Measurements from ENCODE around the gene MT1M.

- TF ChIP-seq POLR2A (IDR thresholded peaks at IDR 0.05; ENCODE audit: low read depth, low read length), result no peak
- no peak for TF ChIP-seq CTCF (conservative IDR thresholded peaks at IDR 0.05; ENCODE audit: low read depth, low read length)
- no peak for TF ChIP-seq CEBPB (IDR thresholded peaks at IDR 0.05; ENCODE audit: low read depth, low read length)
- TF ChIP-seq NFE2L2 (IDR thresholded peaks at IDR 0.05; ENCODE audit: low read depth, low read length), result no peak
- TF ChIP-seq RAD21 (IDR thresholded peaks at IDR 0.05; ENCODE audit: low read length), result no peak
- no peak for TF ChIP-seq USF2 (IDR thresholded peaks at IDR 0.05; ENCODE audit: low read depth, low read length)
- TF ChIP-seq, protein P1, sequence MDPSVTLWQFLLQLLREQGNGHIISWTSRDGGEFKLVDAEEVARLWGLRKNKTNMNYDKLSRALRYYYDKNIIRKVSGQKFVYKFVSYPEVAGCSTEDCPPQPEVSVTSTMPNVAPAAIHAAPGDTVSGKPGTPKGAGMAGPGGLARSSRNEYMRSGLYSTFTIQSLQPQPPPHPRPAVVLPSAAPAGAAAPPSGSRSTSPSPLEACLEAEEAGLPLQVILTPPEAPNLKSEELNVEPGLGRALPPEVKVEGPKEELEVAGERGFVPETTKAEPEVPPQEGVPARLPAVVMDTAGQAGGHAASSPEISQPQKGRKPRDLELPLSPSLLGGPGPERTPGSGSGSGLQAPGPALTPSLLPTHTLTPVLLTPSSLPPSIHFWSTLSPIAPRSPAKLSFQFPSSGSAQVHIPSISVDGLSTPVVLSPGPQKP (IDR thresholded peaks at IDR 0.05; ENCODE audit: borderline replicate concordance, low read depth, low read length), result no peak
- no peak for TF ChIP-seq BHLHE40 (IDR thresholded peaks at IDR 0.05; ENCODE audit: low read depth, low read length)
- no peak for TF ChIP-seq CHD1 (IDR thresholded peaks at IDR 0.05; ENCODE audit: low read depth, low read length)
- TF ChIP-seq MAFK (IDR thresholded peaks at IDR 0.05; ENCODE audit: low read depth, low read length), result no peak
Measured at GRCh38 chr16:56615353-56615752, 17.1 kb upstream of the MT1M start.
